ENCODE measurements around the gene IL1RAPL2.

The IL1RAPL2 gene

DNA sequence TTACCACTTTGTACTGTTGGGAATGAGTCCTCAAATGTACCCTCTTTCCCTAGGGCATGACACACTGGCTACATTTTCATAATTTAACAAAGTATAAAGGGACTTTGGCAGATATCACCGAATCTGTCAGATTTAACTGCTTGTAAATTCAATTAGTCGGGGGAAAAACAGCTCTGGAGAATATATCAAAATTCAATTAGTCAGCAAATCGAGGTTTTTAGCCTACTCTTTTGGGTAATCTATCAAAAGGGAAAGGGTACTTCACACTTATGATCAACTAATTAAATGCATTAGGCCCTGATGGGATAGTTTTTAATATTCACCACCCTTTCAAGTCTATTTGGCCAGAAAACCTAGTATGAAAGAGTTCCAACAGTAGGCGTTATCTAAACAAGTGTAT, 141.0 kb downstream of the IL1RAPL2 start:
- no peak for TF ChIP-seq EZH2phosphoT487 (conservative IDR thresholded peaks at IDR 0.05; ENCODE audit: low read length)
- TF ChIP-seq, protein P1, sequence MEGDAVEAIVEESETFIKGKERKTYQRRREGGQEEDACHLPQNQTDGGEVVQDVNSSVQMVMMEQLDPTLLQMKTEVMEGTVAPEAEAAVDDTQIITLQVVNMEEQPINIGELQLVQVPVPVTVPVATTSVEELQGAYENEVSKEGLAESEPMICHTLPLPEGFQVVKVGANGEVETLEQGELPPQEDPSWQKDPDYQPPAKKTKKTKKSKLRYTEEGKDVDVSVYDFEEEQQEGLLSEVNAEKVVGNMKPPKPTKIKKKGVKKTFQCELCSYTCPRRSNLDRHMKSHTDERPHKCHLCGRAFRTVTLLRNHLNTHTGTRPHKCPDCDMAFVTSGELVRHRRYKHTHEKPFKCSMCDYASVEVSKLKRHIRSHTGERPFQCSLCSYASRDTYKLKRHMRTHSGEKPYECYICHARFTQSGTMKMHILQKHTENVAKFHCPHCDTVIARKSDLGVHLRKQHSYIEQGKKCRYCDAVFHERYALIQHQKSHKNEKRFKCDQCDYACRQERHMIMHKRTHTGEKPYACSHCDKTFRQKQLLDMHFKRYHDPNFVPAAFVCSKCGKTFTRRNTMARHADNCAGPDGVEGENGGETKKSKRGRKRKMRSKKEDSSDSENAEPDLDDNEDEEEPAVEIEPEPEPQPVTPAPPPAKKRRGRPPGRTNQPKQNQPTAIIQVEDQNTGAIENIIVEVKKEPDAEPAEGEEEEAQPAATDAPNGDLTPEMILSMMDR (IDR thresholded peaks at IDR 0.05; ENCODE audit: insufficient read depth, low read length, poor library complexity, severe bottlenecking): no peak
- Histone ChIP-seq H3K79me2 (ENCODE audit: insufficient read depth, low read length) (no peaks in the 10 kb centered on the region), H3K36me3 (ENCODE audit: low read length) (no peaks in the 10 kb centered on the region), H3K27ac (ENCODE audit: low read depth, low read length) (no peak overlapping the region), H3K9me2 (replicated peaks; ENCODE audit: insufficient read depth, low read length) (no peaks in the 10 kb centered on the region), H3K4me2 (ENCODE audit: low read depth, low read length, poor library complexity, severe bottlenecking) (no peak overlapping the region), H4K20me1 (ENCODE audit: low read depth, low read length) (no peaks in the 10 kb centered on the region), H2AFZ (ENCODE audit: low read depth, low read length, severe bottlenecking) (no peak overlapping the region), H3K4me3 (ENCODE audit: insufficient read depth, low read length, poor library complexity, severe bottlenecking) (no peak overlapping the region), H3K9me3 (ENCODE audit: insufficient read depth, low read length) (no peaks in the 10 kb centered on the region), H3K9ac (ENCODE audit: low read length) (no peak overlapping the region), H3F3A (ENCODE audit: insufficient read depth) (no peaks in the 10 kb centered on the region), H3K27me3 (ENCODE audit: low read length) (no peaks in the 10 kb centered on the region)

DNA sequence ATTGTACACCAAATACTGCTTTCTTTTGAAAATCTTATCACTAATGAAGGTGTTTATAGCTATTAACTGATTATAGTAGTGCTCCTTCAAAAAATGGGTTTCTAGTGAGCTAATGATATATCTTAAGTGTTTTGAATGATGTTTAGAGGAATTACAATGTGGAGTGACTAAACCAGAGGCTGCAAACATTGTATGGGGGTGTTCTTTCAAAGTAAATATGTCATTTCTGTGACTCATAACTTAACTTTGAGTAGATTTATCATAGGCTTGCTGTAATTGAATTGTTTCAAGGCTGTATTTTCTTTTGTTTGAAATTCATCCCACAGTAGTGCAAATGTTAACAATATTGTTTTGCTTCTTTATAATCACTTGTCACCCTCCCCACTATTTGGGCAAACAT, 141.6 kb downstream of the IL1RAPL2 start:
- H3F3A ChIP-seq (ENCODE audit: insufficient read depth): no peaks in the 10 kb centered on the region
- H3K9me3 ChIP-seq (ENCODE audit: insufficient read depth, low read length): no peaks in the 10 kb centered on the region

DNA sequence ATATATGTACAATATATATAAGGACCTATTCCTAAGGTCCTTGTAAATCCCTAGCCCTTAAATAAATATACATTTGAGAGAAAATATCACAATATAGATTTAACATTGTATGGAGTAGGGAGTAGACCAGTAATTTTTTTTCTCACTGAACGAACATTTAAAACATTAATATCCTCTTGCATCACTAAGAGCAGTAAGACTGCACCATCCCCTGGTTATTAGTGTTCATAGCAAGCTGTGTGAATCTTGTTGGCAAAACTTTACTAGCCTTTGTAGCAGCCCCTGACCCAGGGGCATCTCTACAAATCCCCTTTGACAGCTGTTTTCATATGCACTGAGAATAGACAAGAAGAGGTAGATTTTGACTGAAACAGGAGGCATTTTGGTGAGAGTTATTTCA, 146.5 kb downstream of the IL1RAPL2 start:
- no peaks in the 10 kb centered on the region for H4K20me1 ChIP-seq (ENCODE audit: low read depth, low read length)
- TF ChIP-seq EZH2phosphoT487 (conservative IDR thresholded peaks at IDR 0.05; ENCODE audit: low read length): no peak
- TF ChIP-seq, protein P1 (IDR thresholded peaks at IDR 0.05; ENCODE audit: insufficient read depth, low read length, poor library complexity, severe bottlenecking): no peak

More for the DNA sequence above, 141.6 kb downstream of the IL1RAPL2 start:
- no peaks in the 10 kb centered on the region for H3K79me2 ChIP-seq (ENCODE audit: insufficient read depth, low read length)
- no peak overlapping the region for H3K27ac ChIP-seq (ENCODE audit: low read depth, low read length)
- no peak overlapping the region for H3K4me3 ChIP-seq (ENCODE audit: insufficient read depth, low read length, poor library complexity, severe bottlenecking)
- no peaks in the 10 kb centered on the region for H3K36me3 ChIP-seq (ENCODE audit: low read length)
- H4K20me1 ChIP-seq (ENCODE audit: low read depth, low read length): no peaks in the 10 kb centered on the region
- no peaks in the 10 kb centered on the region for H3K9me2 ChIP-seq (replicated peaks; ENCODE audit: insufficient read depth, low read length)
- no peaks in the 10 kb centered on the region for H3K27me3 ChIP-seq (ENCODE audit: low read length)
- no peak overlapping the region for H3K9ac ChIP-seq (ENCODE audit: low read length)
- no peak overlapping the region for H3K4me2 ChIP-seq (ENCODE audit: low read depth, low read length, poor library complexity, severe bottlenecking)
- TF ChIP-seq, protein P1 (IDR thresholded peaks at IDR 0.05; ENCODE audit: insufficient read depth, low read length, poor library complexity, severe bottlenecking): no peak
- no peak for TF ChIP-seq EZH2phosphoT487 (conservative IDR thresholded peaks at IDR 0.05; ENCODE audit: low read length)
- H2AFZ ChIP-seq (ENCODE audit: low read depth, low read length, severe bottlenecking): no peak overlapping the region

More for the DNA sequence above, 146.5 kb downstream of the IL1RAPL2 start:
- Histone ChIP-seq H3K4me3 (ENCODE audit: insufficient read depth, low read length, poor library complexity, severe bottlenecking) (no peak overlapping the region), H3K9me3 (ENCODE audit: insufficient read depth, low read length) (no peaks in the 10 kb centered on the region), H3K9me2 (replicated peaks; ENCODE audit: insufficient read depth, low read length) (no peaks in the 10 kb centered on the region), H3K27me3 (ENCODE audit: low read length) (no peaks in the 10 kb centered on the region), H3K36me3 (ENCODE audit: low read length) (no peaks in the 10 kb centered on the region), H3K79me2 (ENCODE audit: insufficient read depth, low read length) (no peaks in the 10 kb centered on the region), H3F3A (ENCODE audit: insufficient read depth) (no peaks in the 10 kb centered on the region), H2AFZ (ENCODE audit: low read depth, low read length, severe bottlenecking) (no peak overlapping the region), H3K4me2 (ENCODE audit: low read depth, low read length, poor library complexity, severe bottlenecking) (no peak overlapping the region), H3K27ac (ENCODE audit: low read depth, low read length) (no peak overlapping the region), H3K9ac (ENCODE audit: low read length) (no peak overlapping the region)

Data from SU-DHL-6 (cell line).